Left lung (tissue), 10 donors: ENCODE results near the gene ABLIM2. TPM values are rescaled to one million over a fixed set of nuclear protein-coding genes. Genes with fewer than 3 reads are reported as not detected.

Source experiments
- ATAC-seq: fragments of 200-7000 bp; cut with Tn5 transposase; one replicate; pipeline ENCODE4 v1.9.1; 2020; ENCODE audit warnings: moderate library complexity
- DNase-seq, 4 donors: peaks; one replicate each; pipeline ENCODE4 v3.0.0-alpha.2; 2013 to 2020
- H3K27ac ChIP-seq, 2 donors: fragments of 200-600 bp; sonication (generic) in 1 of 2; one replicate each; pipeline versions ENCODE4 v1.5.0 to v1.8.0; 2020 to 2021
- H3K27me3 ChIP-seq, 2 donors: fragments of 200-600 bp; sonication (generic) in 1 of 2; one replicate each; pipeline versions ENCODE4 v1.5.0 to v1.8.0; 2020 to 2021
- H3K36me3 ChIP-seq, 2 donors: fragments of 200-600 bp; sonication (generic) in 1 of 2; one replicate each; pipeline versions ENCODE4 v1.5.0 to v1.8.0; 2020 to 2021
- H3K4me1 ChIP-seq, 2 donors: fragments of 200-600 bp; one replicate each; pipeline ENCODE4 v1.8.0; 2021
- H3K4me3 ChIP-seq, 2 donors: fragments of 200-600 bp; sonication (generic) in 1 of 2; one replicate each; pipeline versions ENCODE4 v1.5.0 to v1.8.0; 2020 to 2021; ENCODE audit warnings: mild to moderate bottlenecking in 1 of 2
- H3K9me3 ChIP-seq, 2 donors: fragments of 200-600 bp; sonication (generic) in 1 of 2; one replicate each; pipeline versions ENCODE4 v1.5.0 to v1.8.0; 2020 to 2021
- CTCF ChIP-seq, 2 donors: fragments of 200-600 bp; sonication (generic) in 1 of 2; IDR thresholded peaks; one replicate each; pipeline versions ENCODE4 v1.5.0 to v1.8.0; 2021; ENCODE audit warnings: antibody characterized with exemption in 2 of 2
- intact Hi-C, 2 donors: fragments of 100-400 bp; cut with DNase I; formaldehyde crosslinking; loops; one replicate each; pipeline versions ENCODE4 v1.11.2 to v1.14.2; 2022
- polyA plus RNA-seq, 6 donors: library from polyadenylated mRNA; unstranded; fragments of 120-200 nt; gene quantifications; one replicate each; pipeline ENCODE4 v1.2.1, GENCODE V29; 2013; ENCODE audit not compliant: insufficient read length in 6 of 6
- total RNA-seq, 2 donors: library from RNA; stranded (reverse); fragmentation: NEBNext Ultra II Directional; extraction: Animal tissue kit (Norgen Biotek cat#: 25700); gene quantifications; one replicate each; pipeline ENCODE4 v1.2.1, GENCODE V29; 2021
- donor health status: DM: no; HTN: yes; CAD: no.
- donor health status: DM: no; HTN: no; CAD: no.

Gene ABLIM2
- total and polyA plus RNA-seq, 8 donors = 5.7 to 10.2 (median 7.0) TPM

DNA sequence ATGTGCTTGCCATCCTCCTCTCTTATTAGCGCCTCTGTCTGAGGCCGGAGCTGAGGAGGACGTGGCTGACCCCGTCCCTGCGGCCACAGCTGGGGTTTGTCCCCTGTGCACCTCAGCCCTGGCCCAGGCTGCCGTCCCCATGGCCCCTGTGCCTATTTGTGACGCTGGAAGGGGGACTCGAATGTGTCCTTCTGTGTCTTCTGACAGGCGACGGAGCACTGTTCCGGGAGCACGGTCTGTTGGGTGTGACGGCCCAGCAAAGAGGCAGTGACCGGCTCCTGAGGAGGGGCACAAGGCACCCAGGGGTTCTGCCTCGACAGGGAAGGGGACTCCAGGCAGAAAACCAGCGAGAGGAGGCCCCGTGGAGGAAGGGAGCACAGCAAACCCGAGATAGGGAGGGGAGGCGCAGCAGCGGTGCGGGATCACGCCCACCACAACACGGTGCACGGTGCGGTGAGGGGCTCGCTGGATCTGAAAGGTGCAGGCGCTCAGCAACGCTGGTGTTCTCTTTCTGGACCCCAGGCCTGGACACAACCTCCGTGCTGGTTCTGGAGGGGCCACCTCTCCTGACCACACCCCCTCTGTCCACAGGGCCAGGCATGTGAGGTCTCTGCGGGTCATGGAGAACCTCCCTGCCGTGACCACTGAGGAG is 46.1 kb upstream of the ABLIM2 start:
- TF ChIP-seq CTCF (IDR thresholded peaks at IDR 0.05) = no peak
- peaks cover 0 to 45% of the 10 kb centered on the region in 2 donors for H3K36me3 ChIP-seq
- H3K27me3 ChIP-seq = peaks cover 0 to 28% of the 10 kb centered on the region in 2 donors
- H3K9me3 ChIP-seq = no peaks in the 10 kb centered on the region
- intact Hi-C loops = no loop called here
- peaks cover 11 to 81% of the 10 kb centered on the region in 2 donors for H3K4me1 ChIP-seq
- H3K4me3 ChIP-seq = no peak overlapping the region
- ATAC-seq (no peak), DNase-seq (peak in 1 of 4 donors; percentile 63)
- H3K27ac ChIP-seq = no peak overlapping the region

DNA sequence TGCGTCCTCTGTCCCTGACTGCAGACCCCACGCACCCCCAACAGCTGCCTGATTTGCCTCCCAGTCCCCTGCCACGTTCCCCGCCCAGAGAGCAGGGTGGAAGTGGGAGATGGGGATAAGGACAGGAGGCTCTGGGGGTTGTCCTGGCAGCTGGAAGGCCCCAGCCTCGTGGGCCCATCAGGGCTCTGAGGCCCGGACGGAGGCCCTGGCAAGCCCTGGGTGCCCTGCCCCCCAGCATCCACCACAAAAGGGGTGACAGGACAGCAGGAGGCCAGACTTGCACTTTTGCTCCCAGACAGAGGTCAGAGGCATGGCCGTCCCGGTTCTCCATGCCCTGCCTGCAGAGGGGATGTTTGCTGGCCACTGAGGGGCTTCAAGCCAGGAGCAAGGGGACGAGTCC is 45.2 kb upstream of the ABLIM2 start:
- Histone ChIP-seq H3K9me3 (no peaks in the 10 kb centered on the region), H3K27me3 (peaks cover 0 to 28% of the 10 kb centered on the region in 2 donors), H3K4me1 (peaks cover 15 to 80% of the 10 kb centered on the region in 2 donors), H3K4me3 (no peak overlapping the region), H3K27ac (no peak overlapping the region), H3K36me3 (peaks cover 0 to 36% of the 10 kb centered on the region in 2 donors)
- intact Hi-C loops = no loop called here
- no peak for ATAC-seq
- TF ChIP-seq CTCF (IDR thresholded peaks at IDR 0.05) = no peak
- DNase-seq = peak in 1 of 4 donors; percentile 61

- H3K9me3 ChIP-seq = no peaks in the 10 kb centered on the region
- H3K4me3 ChIP-seq = peak overlapping the region in 1 of 2 donors; percentile 65
- TF ChIP-seq CTCF (IDR thresholded peaks at IDR 0.05) = no peak
- peak in 1 of 4 donors; percentile 53 for DNase-seq
- intact Hi-C loops = no loop called here
- peaks cover 23 to 85% of the 10 kb centered on the region in 2 donors for H3K4me1 ChIP-seq
- ATAC-seq = no peak
- no peak overlapping the region for H3K27ac ChIP-seq
- H3K27me3 ChIP-seq = peaks cover 0 to 28% of the 10 kb centered on the region in 2 donors
- peaks cover 0 to 28% of the 10 kb centered on the region in 2 donors for H3K36me3 ChIP-seq
These were observed 44.4 kb upstream of the ABLIM2 start for GRCh38 chr4:8203052-8203401.

DNA sequence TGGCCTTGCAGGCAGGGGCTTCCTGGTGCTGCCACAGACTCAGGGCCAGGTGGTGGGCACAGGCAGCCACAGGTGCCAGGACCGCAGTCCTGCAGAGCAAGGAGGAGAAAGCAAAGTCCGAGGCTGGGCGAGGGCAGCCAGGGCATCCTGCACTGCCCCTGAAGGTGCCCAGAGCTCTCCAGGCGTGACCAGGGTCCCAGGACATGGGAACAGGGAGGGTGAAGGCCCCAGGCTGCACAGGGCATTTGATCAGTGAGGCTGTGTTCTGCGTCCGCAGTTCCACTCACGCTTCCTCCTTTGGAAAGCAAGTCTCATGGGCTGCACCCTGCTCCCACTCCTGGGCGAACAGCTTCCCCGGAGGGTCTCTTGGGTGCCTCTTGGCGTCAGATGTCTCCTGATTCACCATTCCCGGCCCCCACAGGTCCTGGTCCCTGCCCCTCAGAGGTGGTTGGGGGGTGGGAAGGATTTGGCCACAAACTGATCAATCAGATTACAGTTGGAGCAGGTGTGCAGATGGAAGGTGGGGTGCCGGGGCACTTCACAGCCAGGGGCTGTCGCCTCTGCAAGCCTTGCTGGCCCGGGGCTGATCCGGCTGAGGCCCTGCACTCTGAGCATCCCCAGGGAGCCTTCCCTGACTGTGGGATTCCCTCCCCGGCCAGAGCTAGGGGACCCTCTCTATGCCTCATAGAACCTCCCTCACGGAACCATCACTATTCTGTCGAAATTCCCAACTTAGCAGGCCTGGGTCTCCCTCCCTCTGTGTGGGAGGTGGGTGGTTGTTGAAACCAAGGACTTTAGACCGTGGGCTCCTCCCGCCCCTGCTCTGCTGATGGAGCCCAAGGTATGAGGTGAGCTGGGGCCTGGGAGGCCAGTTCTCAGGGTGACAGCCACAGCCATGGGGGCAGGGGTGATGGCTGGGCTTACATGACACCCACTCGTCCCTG is 43.8 kb upstream of the ABLIM2 start:
- H3K4me3 ChIP-seq = peak overlapping the region in 1 of 2 donors; percentile 65
- intact Hi-C loops = no loop called here

More for the DNA sequence above, 43.8 kb upstream of the ABLIM2 start:
- ATAC-seq (no peak), DNase-seq (peak in 1 of 4 donors; percentile 70)
- Histone ChIP-seq H3K36me3 (peaks cover 0 to 22% of the 10 kb centered on the region in 2 donors), H3K9me3 (no peaks in the 10 kb centered on the region), H3K27ac (no peak overlapping the region), H3K4me1 (peaks cover 23 to 85% of the 10 kb centered on the region in 2 donors), H3K27me3 (peaks cover 0 to 28% of the 10 kb centered on the region in 2 donors)
- TF ChIP-seq CTCF (IDR thresholded peaks at IDR 0.05) = no peak
